H7 (cell line): ENCODE results near the gene CDC23. TPM values are rescaled to one million over a fixed set of nuclear protein-coding genes. Genes with fewer than 3 reads are reported as not detected.
A peak's percentile ranks its signal among the peaks of the same experiment; 100 is the strongest.
"Not testable (repeated sequence)": the region's sequence is repeated elsewhere in the genome, so short reads cannot be mapped to it uniquely, and the experiment has no call there.

Source experiments
- DNase-seq: peaks from one replicate; pipeline ENCODE4 v3.0.0; 2012
- H3K27me3 ChIP-seq: 2 replicates; pipeline ENCODE4 v1.6.0; 2011; ENCODE audit warnings: mild to moderate bottlenecking, low read length; ENCODE audit not compliant: control insufficient read depth, insufficient read depth
- H3K36me3 ChIP-seq: replicated peaks from 2 replicates; pipeline ENCODE4 v1.5.1; 2011; ENCODE audit warnings: low read length; ENCODE audit not compliant: control insufficient read depth, insufficient read depth
- H3K4me3 ChIP-seq: 2 replicates; pipeline ENCODE4 v1.5.1; 2011; ENCODE audit warnings: low read depth, mild to moderate bottlenecking, control low read depth, low read length, moderate library complexity; ENCODE audit not compliant: insufficient read depth
- total RNA-seq: library from RNA; depleted of rRNA; stranded (reverse); fragments of >200 nt; shearing (Covaris generic); gene quantifications from 2 replicates; pipeline ENCODE4 v1.2.3, GENCODE V29; 2014

CDC23 gene
- total RNA-seq, 1 experiment from 2014 or later = 59.7 TPM

GRCh38 chr5:138180183-138180782 is 32.8 kb downstream of the CDC23 start:
- H3K36me3 ChIP-seq = peaks cover 39% of the 10 kb centered on the region
- no peaks in the 10 kb centered on the region for H3K27me3 ChIP-seq
- DNase-seq = no peak
- peak overlapping the region; percentile 71 for H3K4me3 ChIP-seq

GRCh38 chr5:138179277-138179857 is 33.8 kb downstream of the CDC23 start:
- no peak for DNase-seq
- Histone ChIP-seq H3K4me3 (peak overlapping the region; percentile 71), H3K27me3 (no peaks in the 10 kb centered on the region), H3K36me3 (peaks cover 37% of the 10 kb centered on the region)

GRCh38 chr5:138178516-138179276 is 34.4 kb downstream of the CDC23 start, which contains the start of the genes BRD8 and KIF20A:
Gene BRD8, minus strand, starts transcription at chr5:138178630. Its CDS starts 16 bp downstream, at chr5:138178614.
Gene KIF20A, plus strand, starts transcription at chr5:138179112. Its CDS starts 569 bp downstream, at chr5:138179681.
- DNase-seq = peak; percentile 76
- Histone ChIP-seq H3K4me3 (peak within 1 kb of the TSS; percentile 71), H3K36me3 (peaks cover 32% of the 10 kb centered on the region), H3K27me3 (no peaks in the 10 kb centered on the region)

GRCh38 chr5:138177941-138178515 is 35.1 kb downstream of the CDC23 start:
- Histone ChIP-seq H3K36me3 (peaks cover 30% of the 10 kb centered on the region), H3K4me3 (peak overlapping the region; percentile 71), H3K27me3 (no peaks in the 10 kb centered on the region)
- peak; percentile 42 for DNase-seq

- DNase-seq = no peak
- no peaks in the 10 kb centered on the region for H3K27me3 ChIP-seq
- no peak overlapping the region for H3K4me3 ChIP-seq
- peaks cover 51% of the 10 kb centered on the region for H3K36me3 ChIP-seq
These were observed 42.8 kb downstream of the CDC23 start for GRCh38 chr5:138170299-138170698.

GRCh38 chr5:138169124-138169523 is 44.0 kb downstream of the CDC23 start:
- Histone ChIP-seq H3K27me3 (no peaks in the 10 kb centered on the region), H3K36me3 (peaks cover 56% of the 10 kb centered on the region), H3K4me3 (no peak overlapping the region)
- DNase-seq = no peak

- no peak overlapping the region for H3K4me3 ChIP-seq
- no peak for DNase-seq
- H3K27me3 ChIP-seq = no peaks in the 10 kb centered on the region
- peaks cover 60% of the 10 kb centered on the region for H3K36me3 ChIP-seq
These were observed 49.4 kb downstream of the CDC23 start for GRCh38 chr5:138163721-138164120.

- Histone ChIP-seq H3K36me3 (peaks cover 56% of the 10 kb centered on the region), H3K4me3 (no peak overlapping the region), H3K27me3 (no peaks in the 10 kb centered on the region)
- no peak for DNase-seq
These were observed 52.4 kb downstream of the CDC23 start for GRCh38 chr5:138160706-138161105.

- H3K4me3 ChIP-seq = no peak overlapping the region
- DNase-seq = no peak
- no peaks in the 10 kb centered on the region for H3K27me3 ChIP-seq
- peaks cover 47% of the 10 kb centered on the region for H3K36me3 ChIP-seq
These were observed 53.5 kb downstream of the CDC23 start for GRCh38 chr5:138159666-138160065.

GRCh38 chr5:138157626-138158025 is 55.5 kb downstream of the CDC23 start:
- no peak overlapping the region for H3K4me3 ChIP-seq
- no peaks in the 10 kb centered on the region for H3K27me3 ChIP-seq
- DNase-seq = no peak
- H3K36me3 ChIP-seq = peaks cover 31% of the 10 kb centered on the region

- not testable (repeated sequence) for H3K27me3 ChIP-seq, H3K4me3 ChIP-seq, DNase-seq
- H3K36me3 ChIP-seq = peaks cover 22% of the 10 kb centered on the region
These were observed 57.1 kb downstream of the CDC23 start for GRCh38 chr5:138155977-138156376.

GRCh38 chr5:138149530-138149929 is 63.6 kb downstream of the CDC23 start:
- DNase-seq = peak; percentile 33

GRCh38 chr5:138148811-138149210 is 64.3 kb downstream of the CDC23 start:
- no peak overlapping the region for H3K4me3 ChIP-seq
- no peak for DNase-seq
- H3K36me3 ChIP-seq = no peaks in the 10 kb centered on the region
- H3K27me3 ChIP-seq = no peaks in the 10 kb centered on the region

More at GRCh38 chr5:138149530-138149929, 63.6 kb downstream of the CDC23 start:
- no peaks in the 10 kb centered on the region for H3K27me3 ChIP-seq
- H3K4me3 ChIP-seq = no peak overlapping the region
- H3K36me3 ChIP-seq = no peaks in the 10 kb centered on the region

- H3K4me3 ChIP-seq, H3K27me3 ChIP-seq, DNase-seq, H3K36me3 ChIP-seq: not testable (repeated sequence)
These were observed 69.5 kb downstream of the CDC23 start for GRCh38 chr5:138143578-138143977.
